ENCODE data around the gene UNC13A.
"Not testable (repeated sequence)": the region's sequence is repeated elsewhere in the genome, so short reads cannot be mapped to it uniquely, and the experiment has no call there.

Gene UNC13A

GRCh38 chr19:17601683-17602082 lies 86.5 kb downstream of the UNC13A start:
- no peak for DNase-seq

GRCh38 chr19:17599780-17600179 lies 88.4 kb downstream of the UNC13A start:
- DNase-seq, result no peak

GRCh38 chr19:17598953-17599352 lies 89.2 kb downstream of the UNC13A start:
- no peak for DNase-seq

- not testable (repeated sequence) for DNase-seq
Measured at GRCh38 chr19:17598063-17598462, 90.1 kb downstream of the UNC13A start.

- DNase-seq, result not testable (repeated sequence)
Measured at GRCh38 chr19:17594296-17594695, 93.9 kb downstream of the UNC13A start.

GRCh38 chr19:17590866-17591265 lies 97.3 kb downstream of the UNC13A start:
- peak in 1 of 5 experiments; percentile 76 for DNase-seq

GRCh38 chr19:17585395-17585794 lies 102.8 kb downstream of the UNC13A start:
- DNase-seq, result not testable (repeated sequence)

GRCh38 chr19:17584132-17584531 lies 104.0 kb downstream of the UNC13A start:
- no peak for DNase-seq

- DNase-seq, result no peak
Measured at GRCh38 chr19:17582613-17583012, 105.5 kb downstream of the UNC13A start.

GRCh38 chr19:17581211-17581874 lies 106.8 kb downstream of the UNC13A start:
- DNase-seq, result no peak

- DNase-seq, result no peak
Measured at GRCh38 chr19:17580470-17581144, 107.5 kb downstream of the UNC13A start.

GRCh38 chr19:17579661-17580244 lies 108.4 kb downstream of the UNC13A start:
- peak in 1 of 5 experiments; percentile 14 for DNase-seq

- no peak for DNase-seq
Measured at GRCh38 chr19:17577457-17578097, 110.6 kb downstream of the UNC13A start.

- peak in 1 of 5 experiments; percentile 37 for DNase-seq
Measured at GRCh38 chr19:17576758-17577456, 111.2 kb downstream of the UNC13A start.

- no peak for DNase-seq
Measured at GRCh38 chr19:17575871-17576757, 112.0 kb downstream of the UNC13A start.

- DNase-seq, result no peak
Measured at GRCh38 chr19:17572638-17573037, 115.5 kb downstream of the UNC13A start.

- DNase-seq, result no peak
Measured at GRCh38 chr19:17570791-17571190, 117.4 kb downstream of the UNC13A start.

- not testable (repeated sequence) for DNase-seq
Measured at GRCh38 chr19:17570291-17570690, 117.9 kb downstream of the UNC13A start.

GRCh38 chr19:17567940-17568339 lies 120.2 kb downstream of the UNC13A start:
- no peak for DNase-seq

GRCh38 chr19:17565611-17566010 lies 122.5 kb downstream of the UNC13A start:
- DNase-seq, result no peak

GRCh38 chr19:17564781-17565180 lies 123.4 kb downstream of the UNC13A start:
- no peak for DNase-seq

GRCh38 chr19:17562561-17562960 lies 125.6 kb downstream of the UNC13A start:
- DNase-seq, result no peak

Measured in T-helper 2 cell (primary cell).